ENCODE results near the gene MRPL49. TPM values are rescaled to one million over a fixed set of nuclear protein-coding genes. Genes with fewer than 3 reads are reported as not detected.
A peak's percentile ranks its signal among the peaks of the same experiment; 100 is the strongest.

The MRPL49 gene
- total and polyA plus RNA-seq, 2 of the 13 experiments (the other 11 are each of a cell fraction or from before 2014, with no cell fraction given) = 39.2 to 53.3 TPM

DNA sequence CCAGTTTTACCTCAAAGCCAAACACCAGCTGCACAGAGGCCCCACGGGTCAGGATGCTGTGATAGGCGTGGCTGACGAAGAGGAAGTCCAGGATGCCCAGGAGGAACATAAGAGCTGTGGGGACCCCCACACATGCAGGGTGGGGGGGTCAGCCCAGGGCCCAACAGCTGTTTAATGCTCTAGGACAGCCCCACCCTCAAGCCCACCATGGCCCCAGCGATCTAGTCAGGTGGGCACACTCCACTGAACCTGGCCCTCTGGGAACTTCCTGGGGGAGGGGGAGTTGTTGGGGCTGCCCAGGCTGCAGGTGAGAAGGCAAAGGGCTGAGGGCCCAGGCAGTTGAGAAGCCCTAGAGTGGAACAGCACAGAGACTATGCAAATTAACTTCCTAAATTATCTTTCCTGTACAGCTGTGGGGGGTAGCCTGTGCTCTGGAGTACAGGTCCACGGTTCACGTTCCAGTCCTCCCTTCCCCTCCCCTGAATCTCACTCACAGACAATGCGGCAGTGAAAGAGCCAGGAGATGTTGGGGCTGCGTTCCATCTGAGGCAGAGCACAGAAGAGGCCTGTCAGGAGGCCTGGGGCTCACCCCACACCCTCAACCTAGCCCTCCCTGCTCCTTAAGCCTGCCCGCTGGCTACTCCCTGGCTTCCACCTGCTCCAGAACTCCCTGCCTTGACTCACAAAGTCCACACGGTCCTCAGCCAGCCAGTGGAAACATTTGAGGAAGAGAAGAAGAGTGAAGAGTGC lies 10.3 kb downstream of the MRPL49 start:
- H3K4me2 ChIP-seq (ENCODE audit: low read depth, low read length) = peak overlapping the region; percentile 92
- peak overlapping the region; percentile 85 to 94 (median 92); a peak in 4 of 6 replicates for H3K4me3 ChIP-seq (replicated peaks in 1 of 3; ENCODE audit: insufficient read depth in 1 of 3, low read depth in 2 of 3, low read length in 3 of 3)
- peaks cover 26% of the 10 kb centered on the region for H3K79me2 ChIP-seq (ENCODE audit: insufficient read depth, low read length)
- 88% methylated on average over 4 of the region's 10 CpGs for WGBS (ENCODE audit: low lambda C conversion rate)
- POLR2A ChIA-PET = interaction anchor here (0.8 to 5.1 kb wide), 9 partner anchors 10 to 49 kb away, joined by 3 to 105 read pairs (median 23); partner anchors contain the start of genes CAPN1, FAU, MRPL49 and TM7SF2
- intact Hi-C loops (cut with micrococcal nuclease; ENCODE audit: unreplicated experiment) (no loop called here), in situ Hi-C loops (cut with HindIII; ENCODE audit: extremely low pct_ligation_motif_present, low pct_unique_long_range_greater_than_20kb) (no loop called here)
- no peak for FAIRE-seq
- 0 out of 2 replicates have a peak overlapping the region, but pooled peaks have one; percentile 7 for H3K9ac ChIP-seq (ENCODE audit: insufficient read depth, low read depth, low read length)
- H4K20me1 ChIP-seq (ENCODE audit: insufficient read depth, low read length) = peaks cover 17% of the 10 kb centered on the region
- no peaks in the 10 kb centered on the region; a peak in 1 of 5 replicates for H3K27me3 ChIP-seq (ENCODE audit: control insufficient read depth in 1 of 2, insufficient read depth in 2 of 2, low read length in 2 of 2)
- H3K36me3 ChIP-seq (replicated peaks in 1 of 2; ENCODE audit: control insufficient read depth in 1 of 2, insufficient read depth in 2 of 2, low read length in 2 of 2) = peaks cover 34 to 50% of the 10 kb centered on the region in 2 experiments
- no peak for ATAC-seq
- no peaks in the 10 kb centered on the region for H3K9me3 ChIP-seq (ENCODE audit: low read length)
- TF ChIP-seq ZNF879 (CRISPR knock-in tag; IDR thresholded peaks at IDR 0.05) (no peak), AGO2 (optimal IDR thresholded peaks at IDR 0.05; ENCODE audit: low read depth, low read length) (peak; percentile 24), ZNF224 (CRISPR knock-in tag; IDR thresholded peaks at IDR 0.05) (no peak), ZNF547 (CRISPR knock-in tag; IDR thresholded peaks at IDR 0.05) (peak; percentile 44; the same call in 1 of the 2 replicates)
- DNase-seq (ENCODE audit: low spot score) = no peak
- CTCF ChIA-PET (ENCODE audit: low intra/inter-chr PET ratio, low total read pairs) = interaction anchor here (1.3 kb wide), 1 partner anchor 48 kb away, joined by 3 read pairs; no protein-coding TSS in a partner anchor
- no TSS peak for BruUV-seq (replicated peaks)
- peaks cover 25% of the 10 kb centered on the region for H3K4me1 ChIP-seq (ENCODE audit: insufficient read depth, low read length)
- H2AFZ ChIP-seq (ENCODE audit: low read length) = no peak overlapping the region
- H3K27ac ChIP-seq (ENCODE audit: extremely low read length, insufficient read depth, low read length) = no peak overlapping the region

DNA sequence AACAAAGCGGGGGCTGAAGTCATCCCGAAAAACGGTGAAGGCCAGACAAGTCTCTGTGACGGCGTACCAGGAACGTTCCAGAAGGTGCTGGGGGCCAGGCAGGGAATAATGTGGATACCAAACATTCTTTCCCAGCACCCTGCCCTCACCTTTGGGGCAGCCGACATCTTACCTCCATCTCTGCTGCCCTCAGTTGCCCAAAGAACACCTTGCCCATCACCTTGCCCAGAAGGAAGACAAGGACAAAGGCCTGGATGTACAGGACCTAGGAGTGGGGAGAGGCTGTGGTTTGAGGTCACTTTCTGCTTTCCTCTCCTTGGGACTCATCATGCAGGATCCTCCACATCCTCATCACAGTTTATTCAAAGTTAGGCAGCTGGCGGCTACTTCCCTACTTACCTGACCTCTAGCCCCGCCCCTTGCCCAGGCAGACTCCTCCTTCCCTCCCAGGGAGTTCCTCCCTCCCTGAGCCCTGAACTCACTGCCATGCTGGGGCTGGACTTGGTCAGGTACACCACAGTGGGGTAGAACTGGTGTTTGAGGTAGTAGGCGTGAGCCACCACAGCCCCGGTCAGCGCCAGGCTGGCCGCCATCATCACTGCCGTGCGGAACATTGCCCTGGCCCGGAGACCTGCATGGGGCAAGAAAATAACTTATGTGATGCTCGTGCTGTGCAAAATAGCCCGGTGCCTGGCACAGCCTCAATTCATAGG lies 11.0 kb downstream of the MRPL49 start:
- peaks cover 25% of the 10 kb centered on the region for H3K4me1 ChIP-seq (ENCODE audit: insufficient read depth, low read length)
- peak; percentile 47 for DNase-seq (ENCODE audit: low spot score)
- no peaks in the 10 kb centered on the region; a peak in 1 of 5 replicates for H3K27me3 ChIP-seq (ENCODE audit: control insufficient read depth in 1 of 2, insufficient read depth in 2 of 2, low read length in 2 of 2)
- ChIA-PET POLR2A (interaction anchor here (3.2 to 5.1 kb wide), 5 partner anchors 10 to 47 kb away, joined by 23 to 105 read pairs (median 85); partner anchors contain the start of genes CAPN1, FAU, MRPL49 and TM7SF2), CTCF (ENCODE audit: low intra/inter-chr PET ratio, low total read pairs) (interaction anchor here (1.3 kb wide), 1 partner anchor 47 kb away, joined by 3 read pairs; no protein-coding TSS in a partner anchor)
- H3K9me3 ChIP-seq (ENCODE audit: low read length) = no peaks in the 10 kb centered on the region
- peaks cover 26% of the 10 kb centered on the region for H3K79me2 ChIP-seq (ENCODE audit: insufficient read depth, low read length)
- peak; percentile 14 for ATAC-seq
- FAIRE-seq = no peak
- peak overlapping the region; percentile 96 for H3K27ac ChIP-seq (ENCODE audit: extremely low read length, insufficient read depth, low read length)
- BruUV-seq (replicated peaks) = no TSS peak
- intact Hi-C loops (cut with micrococcal nuclease; ENCODE audit: unreplicated experiment) = no loop called here
- H3K9ac ChIP-seq (ENCODE audit: insufficient read depth, low read depth, low read length) = peak overlapping the region; percentile 96
- peaks cover 17% of the 10 kb centered on the region for H4K20me1 ChIP-seq (ENCODE audit: insufficient read depth, low read length)
- in situ Hi-C loops (cut with HindIII; ENCODE audit: extremely low pct_ligation_motif_present, low pct_unique_long_range_greater_than_20kb) = no loop called here
- peaks cover 31 to 45% of the 10 kb centered on the region in 2 experiments for H3K36me3 ChIP-seq (replicated peaks in 1 of 2; ENCODE audit: control insufficient read depth in 1 of 2, insufficient read depth in 2 of 2, low read length in 2 of 2)
- H3K4me2 ChIP-seq (ENCODE audit: low read depth, low read length) = peak overlapping the region; percentile 92
- H3K4me3 ChIP-seq (replicated peaks in 1 of 3; ENCODE audit: insufficient read depth in 1 of 3, low read depth in 2 of 3, low read length in 3 of 3) = peak overlapping the region; percentile 85 to 94 (median 92)
- no peak overlapping the region for H2AFZ ChIP-seq (ENCODE audit: low read length)
- WGBS (ENCODE audit: low lambda C conversion rate) = 65% methylated on average over 10 of the region's 18 CpGs
- TF ChIP-seq CREB3 (CRISPR knock-in tag; IDR thresholded peaks at IDR 0.05) = no peak
- peak in 1 of 2 experiments; percentile 74; a peak in 3 of 4 replicates for TF ChIP-seq POLR2A (IDR thresholded peaks at IDR 0.05; ENCODE audit: insufficient read depth in 1 of 2, low read depth in 2 of 2, low read length in 2 of 2)
- TF ChIP-seq, protein P1, sequence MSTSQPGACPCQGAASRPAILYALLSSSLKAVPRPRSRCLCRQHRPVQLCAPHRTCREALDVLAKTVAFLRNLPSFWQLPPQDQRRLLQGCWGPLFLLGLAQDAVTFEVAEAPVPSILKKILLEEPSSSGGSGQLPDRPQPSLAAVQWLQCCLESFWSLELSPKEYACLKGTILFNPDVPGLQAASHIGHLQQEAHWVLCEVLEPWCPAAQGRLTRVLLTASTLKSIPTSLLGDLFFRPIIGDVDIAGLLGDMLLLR (CRISPR knock-in tag; IDR thresholded peaks at IDR 0.05) = no peak
- no peak for TF ChIP-seq NFKB2 (CRISPR knock-in tag; IDR thresholded peaks at IDR 0.05; ENCODE audit: borderline replicate concordance)
- TF ChIP-seq, protein P2, sequence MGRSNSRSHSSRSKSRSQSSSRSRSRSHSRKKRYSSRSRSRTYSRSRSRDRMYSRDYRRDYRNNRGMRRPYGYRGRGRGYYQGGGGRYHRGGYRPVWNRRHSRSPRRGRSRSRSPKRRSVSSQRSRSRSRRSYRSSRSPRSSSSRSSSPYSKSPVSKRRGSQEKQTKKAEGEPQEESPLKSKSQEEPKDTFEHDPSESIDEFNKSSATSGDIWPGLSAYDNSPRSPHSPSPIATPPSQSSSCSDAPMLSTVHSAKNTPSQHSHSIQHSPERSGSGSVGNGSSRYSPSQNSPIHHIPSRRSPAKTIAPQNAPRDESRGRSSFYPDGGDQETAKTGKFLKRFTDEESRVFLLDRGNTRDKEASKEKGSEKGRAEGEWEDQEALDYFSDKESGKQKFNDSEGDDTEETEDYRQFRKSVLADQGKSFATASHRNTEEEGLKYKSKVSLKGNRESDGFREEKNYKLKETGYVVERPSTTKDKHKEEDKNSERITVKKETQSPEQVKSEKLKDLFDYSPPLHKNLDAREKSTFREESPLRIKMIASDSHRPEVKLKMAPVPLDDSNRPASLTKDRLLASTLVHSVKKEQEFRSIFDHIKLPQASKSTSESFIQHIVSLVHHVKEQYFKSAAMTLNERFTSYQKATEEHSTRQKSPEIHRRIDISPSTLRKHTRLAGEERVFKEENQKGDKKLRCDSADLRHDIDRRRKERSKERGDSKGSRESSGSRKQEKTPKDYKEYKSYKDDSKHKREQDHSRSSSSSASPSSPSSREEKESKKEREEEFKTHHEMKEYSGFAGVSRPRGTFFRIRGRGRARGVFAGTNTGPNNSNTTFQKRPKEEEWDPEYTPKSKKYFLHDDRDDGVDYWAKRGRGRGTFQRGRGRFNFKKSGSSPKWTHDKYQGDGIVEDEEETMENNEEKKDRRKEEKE (IDR thresholded peaks at IDR 0.05) = no peak
- no peak for TF ChIP-seq ZNF652 (CRISPR knock-in tag; IDR thresholded peaks at IDR 0.05; ENCODE audit: borderline replicate concordance, low read depth)
- TF ChIP-seq MED1 (CRISPR knock-in tag; IDR thresholded peaks at IDR 0.05) = 0 out of 2 replicates have a peak, but pooled peaks have one; percentile 12

Data from HepG2 (cell line).